Fibroblast of the conjunctiva (primary cell): Measurements from ENCODE around the gene KDM5C.

Source experiments
- DNase-seq: peaks from one replicate; pipeline ENCODE4 v3.0.0-alpha.2; 2010; ENCODE audit warnings: low read depth

The KDM5C gene

DNA sequence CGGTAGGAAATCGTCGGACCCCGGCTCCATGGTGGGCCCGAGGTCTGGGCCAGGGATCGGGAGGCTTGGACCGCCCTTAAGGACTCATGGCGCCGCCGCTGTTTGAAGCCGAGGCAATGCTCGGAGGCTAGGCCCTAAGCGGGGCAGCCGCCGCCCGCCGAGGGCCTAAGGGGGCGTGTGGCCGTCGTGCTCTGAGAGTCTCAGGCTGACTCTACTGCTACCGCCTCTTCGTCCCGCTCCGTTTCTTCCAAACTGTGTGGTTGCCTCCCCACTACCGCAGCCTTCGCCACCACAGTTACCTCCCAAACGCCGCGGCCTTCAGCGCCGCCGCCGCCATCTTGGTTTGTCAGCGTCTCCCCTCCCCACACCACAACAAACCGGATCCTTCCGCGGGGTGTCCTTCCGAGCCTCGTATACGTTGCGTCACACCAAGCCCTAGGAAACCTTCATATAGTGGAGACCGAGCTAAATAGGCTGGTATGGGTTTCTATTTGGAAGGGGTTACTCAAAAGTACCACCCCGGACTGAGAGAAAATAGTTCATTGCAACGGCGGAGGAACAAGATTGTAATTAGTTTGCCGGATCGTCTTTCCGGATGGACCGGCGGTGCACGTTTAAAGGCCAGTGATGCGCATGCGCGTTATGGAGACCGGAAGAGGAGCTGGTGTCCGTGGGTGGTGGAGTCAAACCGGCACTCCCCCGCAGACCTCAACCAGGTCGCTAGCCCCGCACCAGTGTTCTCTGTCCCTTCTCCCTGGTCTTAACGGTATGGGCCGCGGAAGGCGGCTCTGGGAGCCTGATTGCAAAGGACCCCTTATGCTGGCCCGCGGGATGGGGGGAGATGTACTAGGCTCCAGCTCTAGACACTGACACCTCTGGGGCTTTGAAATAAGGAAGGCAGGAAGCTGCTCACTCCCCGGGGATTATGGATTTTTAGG, at the start of gene KDM5C:
TSS of gene KDM5C (minus strand) at position 348 of the 938 bp plus-strand sequence. CDS start at position 30, 318 bp downstream.
- peak; percentile 88 for DNase-seq

DNA sequence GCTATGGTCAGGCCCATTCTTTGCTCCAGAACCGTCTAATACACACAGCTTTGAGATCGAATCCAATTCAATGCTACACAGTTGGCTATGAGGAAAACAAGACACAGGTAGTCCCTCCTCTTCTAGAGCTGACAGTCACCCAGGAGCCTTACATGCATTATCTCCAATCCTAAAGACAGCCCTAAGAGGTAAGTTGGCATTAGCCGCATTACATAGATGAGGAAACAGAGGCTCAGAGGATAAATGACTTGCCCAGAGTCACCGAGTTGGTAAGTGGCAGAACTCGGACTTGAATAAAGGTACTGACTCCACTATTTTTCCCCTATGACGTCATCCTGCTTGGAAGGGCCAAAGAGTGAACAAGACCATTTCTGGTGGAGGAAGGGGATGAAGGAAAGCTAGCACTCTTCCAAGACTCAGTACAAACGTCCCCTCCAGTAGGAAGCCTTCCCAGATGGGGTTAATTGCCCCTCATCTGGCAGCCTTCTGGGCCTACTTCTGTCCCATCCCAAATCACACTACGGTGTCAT, 47.9 kb upstream of the KDM5C start:
- DNase-seq, result no peak

DNA sequence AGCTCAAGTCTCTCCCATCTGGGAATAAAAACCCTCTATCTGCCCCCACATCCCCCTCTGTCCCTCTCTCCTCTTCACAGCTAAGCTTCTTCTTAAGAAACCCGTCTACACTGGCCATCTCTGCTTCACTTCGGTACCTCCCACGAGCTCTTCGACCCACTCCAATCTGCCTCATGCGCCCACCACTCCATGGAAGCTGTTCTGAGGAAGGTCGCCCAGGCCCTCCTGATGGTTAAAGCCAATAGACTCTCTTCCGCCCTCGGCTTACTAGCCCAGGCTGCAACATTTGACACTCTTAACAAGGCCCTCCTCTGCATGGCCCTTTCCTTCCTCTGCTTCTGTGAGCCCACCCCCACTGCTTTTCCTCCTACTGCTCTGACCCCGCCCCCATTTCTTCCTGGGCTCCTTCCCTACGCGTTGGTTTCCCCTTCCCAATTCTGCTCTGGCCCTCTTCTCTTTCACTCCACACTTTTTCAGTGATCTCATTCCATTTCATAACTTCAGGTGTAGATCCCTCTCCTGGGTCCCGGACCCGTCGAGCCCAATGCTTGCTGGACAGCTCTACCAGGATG, 44.6 kb upstream of the KDM5C start:
- no peak for DNase-seq

DNA sequence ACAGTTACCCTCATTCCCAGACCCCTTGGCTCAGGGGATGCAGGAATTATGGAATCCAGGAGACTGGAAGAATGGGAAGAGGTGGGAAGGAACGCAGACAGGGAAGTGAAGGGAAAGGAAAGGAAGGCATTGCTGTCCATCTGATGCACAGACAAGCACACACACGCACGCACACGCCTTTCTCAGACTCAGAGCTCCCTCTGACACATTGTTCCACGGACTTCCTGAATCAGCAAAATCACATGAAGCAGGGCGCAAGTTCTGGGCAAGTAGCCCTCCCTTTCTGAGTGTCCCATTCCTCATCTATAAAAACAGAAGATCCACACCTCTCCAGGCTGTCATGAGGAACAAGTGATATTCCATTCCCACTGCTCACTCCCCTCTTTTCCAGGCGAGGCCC, 43.2 kb upstream of the KDM5C start:
- DNase-seq, result no peak

DNA sequence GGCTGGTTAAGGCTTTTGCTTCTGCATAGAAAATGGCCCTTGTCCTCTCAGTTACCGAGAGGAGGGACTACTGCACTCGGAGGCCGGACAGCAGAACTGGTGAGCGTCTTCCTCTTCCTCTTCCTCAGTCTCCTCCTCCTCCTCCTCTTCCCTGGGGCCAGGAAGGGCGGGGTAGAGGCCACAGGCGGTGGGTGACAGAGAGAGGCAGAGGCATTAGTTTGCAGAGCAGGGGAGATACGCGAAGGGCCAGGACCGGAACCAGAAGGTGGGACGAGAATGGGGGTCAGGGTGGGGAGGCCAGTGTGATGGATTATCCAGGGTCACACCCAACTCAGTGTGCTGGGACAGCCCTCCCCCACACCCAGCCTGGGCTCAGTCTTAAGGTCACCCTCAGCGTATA, 41.9 kb upstream of the KDM5C start:
- DNase-seq, result no peak

DNA sequence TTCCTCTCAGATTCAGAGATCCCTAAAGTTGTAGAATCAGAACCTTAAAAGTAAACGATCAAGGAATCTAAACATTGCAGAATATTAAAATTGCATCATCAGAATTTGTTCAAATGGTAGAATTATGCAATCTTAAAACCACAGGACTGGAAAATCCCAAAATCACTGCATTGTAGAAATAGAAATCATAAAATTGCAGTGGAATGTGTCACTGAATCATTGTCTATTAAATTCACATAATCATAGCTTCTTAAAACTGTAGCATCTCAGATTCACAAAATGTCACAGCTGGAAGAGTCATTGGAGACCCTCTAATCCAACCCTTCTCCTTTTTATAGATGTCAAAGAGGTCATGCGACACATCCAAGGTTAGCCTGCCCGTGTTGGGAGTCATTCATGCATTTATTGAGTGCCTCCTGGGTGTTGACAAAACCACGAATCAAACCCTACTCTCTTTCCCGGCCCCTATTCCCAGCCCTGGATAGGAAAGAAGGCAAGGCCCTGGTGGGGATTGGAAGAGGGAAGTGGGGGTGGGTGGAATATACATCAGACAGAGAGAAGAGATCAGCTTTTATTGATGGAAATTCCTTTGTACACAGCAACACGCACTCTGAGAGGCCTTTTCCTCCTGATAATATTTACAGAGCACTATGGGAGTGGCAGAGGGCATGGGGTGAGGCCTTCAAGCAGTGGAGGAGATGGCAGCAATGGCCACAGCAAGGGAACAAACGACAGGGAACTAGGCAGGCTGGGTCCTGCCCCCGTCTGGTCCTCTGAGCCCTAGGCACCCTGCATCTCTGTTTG, 41.0 kb upstream of the KDM5C start:
- DNase-seq, result no peak

DNA sequence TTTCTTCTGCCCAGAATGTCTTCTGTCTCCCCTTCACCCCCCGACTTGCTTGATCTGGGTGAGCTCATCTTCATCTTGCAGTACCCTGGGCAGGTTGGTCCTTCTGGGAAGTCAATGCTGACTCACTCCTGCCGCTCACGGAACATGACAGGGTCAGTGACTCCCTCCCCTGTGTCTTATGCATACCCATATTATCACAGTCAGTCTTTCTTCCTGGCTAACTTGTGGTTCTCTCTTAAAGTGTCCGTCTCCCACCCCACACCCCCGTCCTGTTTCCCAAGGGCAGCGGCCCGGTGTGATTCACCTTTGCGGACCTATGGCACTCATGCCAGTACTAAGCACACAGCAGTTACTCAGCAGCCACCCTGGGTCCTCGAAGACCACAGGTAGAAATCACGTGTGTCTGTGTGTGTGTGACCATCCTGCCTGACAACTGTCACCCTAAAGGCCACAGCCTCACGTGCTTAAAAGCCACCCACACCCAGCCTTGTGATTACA, 38.6 kb upstream of the KDM5C start:
- DNase-seq, result no peak

DNA sequence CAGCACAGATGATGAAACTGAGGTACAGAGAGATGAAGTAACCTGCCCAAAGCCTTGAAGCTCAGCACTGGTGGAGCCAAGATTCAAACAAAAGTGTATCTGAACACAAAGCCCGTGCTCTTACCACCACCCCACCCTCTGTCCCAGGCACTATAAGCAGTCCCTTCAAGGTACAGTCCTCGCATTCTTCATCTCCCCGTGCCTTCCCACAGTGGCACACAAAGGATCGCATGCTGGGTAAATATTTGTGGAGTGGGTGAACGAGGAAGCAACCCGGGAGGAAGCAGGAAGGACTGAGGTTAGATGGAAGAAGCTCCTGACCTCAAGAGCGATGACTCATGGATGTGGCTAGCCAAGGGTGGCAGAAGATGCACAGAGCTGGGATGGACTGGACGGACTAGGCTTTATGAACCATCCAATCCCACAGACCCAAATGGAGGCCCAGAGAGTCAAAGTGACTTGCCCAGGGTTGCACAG, 37.9 kb upstream of the KDM5C start:
- no peak for DNase-seq

DNA sequence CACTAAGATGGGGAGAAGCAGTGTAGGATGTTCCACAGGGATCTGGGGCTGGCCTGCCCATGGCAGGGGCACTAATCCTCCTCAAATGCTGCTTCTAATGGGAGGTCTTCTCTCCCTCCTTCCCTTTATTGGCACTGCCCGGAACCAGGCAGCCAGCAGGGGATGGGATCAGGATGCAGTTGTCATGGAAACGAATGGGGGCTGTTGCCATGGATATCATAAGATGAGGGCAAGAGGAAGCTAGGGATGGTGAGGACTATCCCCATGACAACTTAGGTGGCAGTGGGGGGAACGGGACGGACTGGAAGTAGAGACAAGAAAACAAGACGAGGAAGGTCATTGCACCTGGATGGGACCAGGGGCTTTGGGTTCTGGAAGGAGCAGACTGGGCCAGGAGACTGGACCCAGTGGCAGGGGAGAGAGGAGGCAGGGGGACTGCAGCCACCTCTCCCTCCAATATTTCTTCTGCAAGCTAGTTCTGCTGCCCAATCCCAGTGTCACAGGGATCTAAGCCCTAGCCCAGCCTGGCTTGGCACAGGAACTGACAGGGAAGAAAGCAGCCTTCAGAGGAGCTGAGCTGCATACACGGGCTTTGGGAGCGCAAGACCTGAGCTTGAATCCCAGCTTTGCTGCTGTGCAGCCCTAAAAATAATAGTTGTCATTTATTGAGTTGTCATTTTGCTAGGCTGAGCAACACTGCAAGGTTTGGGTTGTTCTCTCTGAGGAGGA, 37.3 kb upstream of the KDM5C start:
- DNase-seq, result no peak

DNA sequence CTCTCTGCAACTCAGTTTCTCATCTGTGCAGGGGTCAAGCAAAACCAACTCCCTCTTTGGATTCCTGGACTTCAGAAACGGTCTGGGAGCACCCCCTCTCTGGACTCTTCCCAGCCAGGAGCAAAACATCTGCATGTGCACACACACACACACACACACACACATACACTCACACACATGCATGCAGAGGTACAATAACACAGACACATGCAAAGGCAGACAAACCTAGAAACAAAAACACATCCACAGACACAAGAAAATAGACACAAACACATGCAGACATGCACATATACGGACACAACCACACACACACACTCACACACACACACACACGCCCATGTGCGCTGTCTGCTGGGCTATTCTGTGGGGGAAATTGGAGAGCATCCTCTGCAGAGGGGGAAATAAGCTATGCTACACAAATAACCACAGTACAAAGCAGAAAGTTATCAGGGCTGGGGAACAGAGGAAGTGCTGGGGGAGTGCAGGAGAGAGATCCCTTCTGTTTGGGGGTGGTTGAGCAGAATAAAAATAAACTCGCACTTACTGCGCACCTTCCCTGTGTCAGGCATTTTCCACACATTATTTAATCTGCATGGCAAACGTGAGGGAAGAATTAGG, 36.5 kb upstream of the KDM5C start:
- DNase-seq, result no peak

DNA sequence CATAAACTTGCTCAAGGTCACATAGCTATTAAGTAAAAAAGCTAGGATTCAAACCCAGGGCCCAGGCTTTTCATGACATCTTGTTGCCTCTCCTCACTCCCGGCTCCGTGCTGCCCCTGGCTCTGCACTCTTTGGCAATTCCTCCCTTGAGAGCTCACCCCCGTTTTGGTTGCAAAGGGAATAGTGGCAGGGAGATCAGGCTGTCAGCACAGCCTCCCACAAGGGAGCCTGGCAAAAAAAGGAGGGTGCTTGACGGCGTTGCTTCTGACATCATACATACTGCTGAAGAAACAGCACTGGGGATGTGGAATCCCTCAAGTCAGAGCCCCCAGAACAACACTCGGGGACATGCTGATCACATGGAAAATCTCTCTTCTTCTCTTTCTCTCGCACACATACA, 35.8 kb upstream of the KDM5C start:
- DNase-seq, result no peak

DNA sequence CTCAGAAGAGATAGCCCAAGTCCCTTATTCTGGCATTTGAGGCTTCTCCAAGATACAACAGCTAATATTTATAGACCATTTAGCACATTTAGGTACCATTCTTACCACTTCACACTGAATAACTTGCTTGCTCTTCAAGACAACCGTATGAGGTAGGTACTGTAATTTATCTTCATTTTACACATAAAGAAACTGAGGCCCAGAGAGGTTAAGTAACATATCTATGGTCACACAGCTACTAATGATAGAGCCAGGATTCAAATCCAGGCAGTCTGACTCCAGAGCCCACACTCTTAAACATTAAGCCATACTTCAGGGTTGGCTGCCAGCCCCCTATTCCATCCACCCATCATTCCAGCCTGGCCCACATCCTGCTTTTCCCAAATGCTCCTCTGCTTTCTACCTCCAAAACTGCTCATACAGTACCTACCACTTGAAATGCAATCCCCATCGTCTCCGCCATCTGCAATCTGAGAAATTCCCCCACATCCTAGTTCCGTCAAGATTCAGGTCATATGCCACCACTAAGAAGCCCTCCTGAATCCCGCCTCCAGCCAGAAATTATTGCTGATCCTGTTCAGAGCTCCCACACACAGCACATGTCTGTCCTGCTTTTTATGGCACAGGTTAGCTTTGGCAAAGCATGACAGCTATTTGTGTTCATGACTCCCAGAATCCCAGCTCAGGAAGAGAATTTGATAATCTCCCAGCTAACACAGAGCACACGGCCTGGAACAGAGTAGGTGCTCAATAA, 32.8 kb upstream of the KDM5C start:
- DNase-seq, result no peak

DNA sequence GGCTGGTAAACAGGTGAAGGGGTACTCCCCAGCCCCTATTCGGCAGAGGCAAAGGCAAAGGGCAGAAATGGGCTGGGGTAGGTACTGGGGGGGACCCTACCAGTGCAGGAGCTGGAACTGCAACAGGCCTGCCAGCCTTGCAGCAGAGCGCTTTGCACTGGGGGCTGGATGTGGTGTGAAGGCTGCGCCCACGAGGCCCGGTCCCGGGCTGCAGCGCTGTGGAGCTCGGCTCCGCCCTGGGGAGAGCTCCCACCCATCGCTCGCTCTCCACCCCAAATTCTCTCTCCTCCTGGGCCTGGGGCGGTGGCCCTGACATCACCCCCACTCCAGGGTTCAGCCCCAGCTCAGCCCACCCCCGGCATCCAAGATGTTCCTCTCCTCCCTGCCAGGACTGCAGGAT, 32.2 kb upstream of the KDM5C start:
- no peak for DNase-seq

DNA sequence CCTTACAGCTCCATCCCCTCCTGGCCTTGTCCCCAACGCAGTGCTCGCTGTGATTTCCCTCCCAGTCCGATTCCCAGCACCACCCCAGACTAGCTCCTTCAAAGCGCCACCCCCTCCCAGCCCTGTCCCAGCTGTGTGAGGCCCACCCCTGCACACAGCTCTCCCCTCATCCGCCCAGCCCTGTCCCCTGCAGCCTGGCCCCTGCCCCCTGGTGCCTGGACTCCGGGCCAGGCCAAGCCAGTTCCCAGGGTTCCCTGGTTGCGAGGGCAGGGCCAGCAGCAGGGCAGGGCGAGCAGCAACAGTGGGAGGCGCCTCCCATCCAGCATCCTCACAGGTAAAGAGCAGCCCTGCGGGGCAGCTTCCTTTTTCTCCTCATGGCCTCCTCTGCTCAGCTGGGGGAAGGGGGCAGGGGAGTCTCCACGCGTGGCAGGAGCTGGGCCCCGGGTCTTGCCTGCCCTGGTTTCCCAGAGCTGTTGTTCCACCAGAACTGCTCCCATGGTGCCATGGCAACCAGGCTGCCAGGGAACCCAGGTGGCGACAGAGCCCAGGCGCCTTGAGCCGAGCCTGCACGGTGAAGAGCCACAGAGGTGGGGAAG, 31.5 kb upstream of the KDM5C start:
- no peak for DNase-seq

DNA sequence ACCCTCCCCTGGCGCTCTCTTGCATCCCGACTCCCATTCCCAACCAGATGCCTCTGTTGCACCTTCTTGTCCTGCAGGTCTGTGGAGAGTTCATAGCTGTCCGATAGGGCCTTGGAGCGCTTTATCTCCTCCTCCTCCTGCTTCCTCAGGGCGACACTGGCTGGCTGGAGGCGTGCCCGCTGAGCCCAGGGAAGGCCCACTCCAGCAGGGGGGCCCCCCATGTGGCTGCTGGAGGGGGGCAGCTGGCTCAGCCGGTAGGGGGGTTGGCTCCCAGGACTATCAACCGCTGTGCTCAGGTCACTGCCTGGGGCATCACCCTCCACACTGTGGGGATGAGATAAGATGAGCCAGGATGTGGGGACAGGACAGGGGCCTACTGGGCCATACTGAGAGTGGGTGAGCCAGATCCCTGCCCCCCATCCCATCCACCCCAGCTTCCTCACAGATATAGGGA, 30.8 kb upstream of the KDM5C start:
- DNase-seq, result no peak

DNA sequence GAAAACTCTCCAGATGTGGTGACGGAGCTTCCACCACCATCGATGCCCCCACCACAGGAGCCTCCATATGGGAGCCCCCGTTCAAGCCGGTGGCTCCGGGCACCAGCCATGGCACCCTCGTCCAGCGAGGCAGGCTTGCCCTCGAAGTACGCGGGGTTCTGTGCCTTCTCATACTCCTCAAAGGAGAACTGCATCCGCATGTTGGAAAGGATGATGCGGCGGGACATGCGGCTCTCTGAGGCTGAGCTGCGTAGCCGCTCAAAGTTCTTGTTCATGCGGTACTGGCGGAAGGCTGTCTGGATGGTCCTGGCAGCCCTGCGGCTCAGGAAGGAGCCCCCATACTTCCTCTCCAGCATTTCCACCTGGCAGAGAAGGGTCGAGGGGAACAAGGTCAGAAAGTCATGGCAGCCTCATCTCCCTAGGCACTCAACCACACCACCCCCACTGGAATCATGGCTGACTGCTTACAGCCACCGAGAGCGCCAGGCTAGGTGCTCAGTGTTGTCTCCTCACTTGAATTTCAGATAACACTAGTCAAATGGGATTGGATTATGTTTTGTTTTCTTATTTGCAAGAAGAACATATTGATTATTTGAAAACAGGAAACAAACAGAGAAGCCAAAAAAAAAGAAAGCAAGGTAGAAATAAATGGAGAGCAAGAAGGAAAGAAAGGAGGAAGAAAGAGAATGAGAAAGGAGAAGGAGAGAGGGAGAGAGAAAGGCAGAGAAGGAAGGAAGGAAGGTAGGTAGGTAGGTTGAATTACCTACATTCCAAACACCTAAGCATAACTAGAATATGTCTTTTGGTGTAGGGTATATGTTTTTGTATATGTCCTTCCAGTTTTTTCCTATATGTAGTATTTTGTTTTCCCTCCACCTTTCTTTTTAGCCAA, 29.8 kb upstream of the KDM5C start:
- DNase-seq, result no peak

DNA sequence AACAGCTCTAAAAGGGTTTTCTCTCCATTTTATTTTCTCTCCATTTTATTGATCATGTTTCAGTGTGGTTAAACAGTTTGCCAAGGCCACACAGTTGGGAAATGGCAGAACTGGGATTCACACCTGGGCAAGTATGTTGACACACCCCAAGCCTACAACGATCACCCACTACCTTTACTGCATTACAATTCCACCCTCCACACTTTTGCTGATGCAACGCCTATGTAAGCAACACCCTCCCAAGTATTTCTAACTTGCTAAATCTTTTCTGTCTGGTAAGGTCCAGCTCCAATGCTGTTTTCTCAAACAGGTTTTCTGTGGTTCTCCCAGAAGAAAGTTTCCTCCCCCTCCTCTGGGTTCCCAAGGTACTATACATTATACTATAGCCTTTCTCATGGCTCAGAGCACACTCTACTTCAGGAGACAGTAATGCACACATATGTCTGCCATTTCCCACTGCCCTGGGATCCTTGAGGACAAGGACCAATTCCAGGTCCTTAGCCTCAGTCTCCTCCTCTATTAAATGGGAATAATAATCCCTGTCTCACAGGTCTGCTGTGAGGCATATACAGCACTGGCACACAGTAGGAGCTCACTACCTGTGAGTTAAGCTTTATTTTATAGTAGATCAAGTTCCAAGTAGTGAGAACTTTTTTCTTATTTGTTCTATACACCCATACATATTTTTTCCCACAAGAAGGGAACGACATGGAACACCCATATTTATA, 28.4 kb upstream of the KDM5C start:
- DNase-seq, result peak; percentile 8

DNA sequence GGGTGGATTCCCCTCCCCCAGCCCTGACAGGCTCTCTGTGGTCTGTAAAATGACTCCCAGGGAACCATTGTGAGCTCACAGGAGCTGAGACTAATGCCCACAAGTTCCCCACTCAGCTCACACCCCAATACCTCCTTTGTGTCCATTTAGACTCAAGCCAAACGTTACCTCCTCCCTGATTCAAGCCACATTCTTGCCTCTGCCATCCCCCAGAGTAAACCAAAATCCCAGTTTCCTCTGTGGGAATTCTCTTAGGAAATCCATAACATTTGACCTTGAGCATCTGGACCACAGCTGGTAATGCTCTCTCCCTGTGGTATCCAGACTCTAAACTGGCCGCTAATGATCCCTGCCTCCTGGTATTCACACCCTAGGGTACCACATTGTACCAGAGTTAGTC, 26.3 kb upstream of the KDM5C start:
- DNase-seq, result no peak
